NCI-H2196 (cell line): ENCODE results near the gene DLX5.
"Not testable (repeated sequence)": the region's sequence is repeated elsewhere in the genome, so short reads cannot be mapped to it uniquely, and the experiment has no call there.

ENCODE experiments used
- DNase-seq: peaks from one replicate; lab custom pipeline; 2025; ENCODE audit not compliant: unreplicated experiment; lab: John Stamatoyannopoulos, UW

Gene DLX5

GRCh38 chr7:97024209-97025129 lies at the start of gene DLX5:
TSS of gene DLX5 (minus strand) at chr7:97024831. CDS start at chr7:97024623, 208 bp downstream.
- peak; percentile 58 for DNase-seq

- not testable (repeated sequence) for DNase-seq
Measured at GRCh38 chr7:97072025-97072424, 47.4 kb upstream of the DLX5 start.

GRCh38 chr7:97064972-97065587 lies 40.4 kb upstream of the DLX5 start:
- DNase-seq, result peak; percentile 65

- DNase-seq, result no peak
Measured at GRCh38 chr7:97064020-97064419, 39.4 kb upstream of the DLX5 start.

GRCh38 chr7:97043281-97043680 lies 18.6 kb upstream of the DLX5 start:
- no peak for DNase-seq

GRCh38 chr7:97039374-97040065 lies 14.9 kb upstream of the DLX5 start:
- no peak for DNase-seq

GRCh38 chr7:97034213-97034852 lies 9.7 kb upstream of the DLX5 start:
- not testable (repeated sequence) for DNase-seq

GRCh38 chr7:97027427-97028234 lies 3.0 kb upstream of the DLX5 start:
- DNase-seq, result peak; percentile 78

- no peak for DNase-seq
Measured at GRCh38 chr7:97026715-97027426, 2.2 kb upstream of the DLX5 start.

- DNase-seq, result no peak
Measured at GRCh38 chr7:97025983-97026714, 1.5 kb upstream of the DLX5 start.

- no peak for DNase-seq
Measured at GRCh38 chr7:97025130-97025499, 484 bp upstream of the DLX5 start.

GRCh38 chr7:97022491-97023306 lies 1.9 kb downstream of the DLX5 start:
- no peak for DNase-seq

GRCh38 chr7:97021747-97022490 lies 2.7 kb downstream of the DLX5 start:
- DNase-seq, result no peak

GRCh38 chr7:97020996-97021746 lies 3.5 kb downstream of the DLX5 start:
- DNase-seq, result no peak

- no peak for DNase-seq
Measured at GRCh38 chr7:97020601-97020995, 4.0 kb downstream of the DLX5 start.

GRCh38 chr7:97019710-97020225 lies 4.9 kb downstream of the DLX5 start:
- no peak for DNase-seq
